B cell (primary cell): ENCODE results near the gene LRP1.

Experiments
- EZH2 ChIP-seq: IDR thresholded peaks from 2 replicates; pipeline ENCODE4 v1.6.1; 2012; ENCODE audit warnings: borderline replicate concordance, low read depth, mild to moderate bottlenecking, moderate library complexity, low read length; ENCODE audit not compliant: insufficient read depth, poor library complexity, severe bottlenecking
- TF ChIP-seq, protein P1 (sequence below): fragments of 200-600 bp; IDR thresholded peaks from one replicate; pipeline ENCODE4 v1.8.0; 2022; ENCODE audit warnings: antibody characterized with exemption, mild to moderate bottlenecking

GRCh38 chr12:57096099-57096572 lies 32.1 kb upstream of the LRP1 start:
- TF ChIP-seq, protein P1, sequence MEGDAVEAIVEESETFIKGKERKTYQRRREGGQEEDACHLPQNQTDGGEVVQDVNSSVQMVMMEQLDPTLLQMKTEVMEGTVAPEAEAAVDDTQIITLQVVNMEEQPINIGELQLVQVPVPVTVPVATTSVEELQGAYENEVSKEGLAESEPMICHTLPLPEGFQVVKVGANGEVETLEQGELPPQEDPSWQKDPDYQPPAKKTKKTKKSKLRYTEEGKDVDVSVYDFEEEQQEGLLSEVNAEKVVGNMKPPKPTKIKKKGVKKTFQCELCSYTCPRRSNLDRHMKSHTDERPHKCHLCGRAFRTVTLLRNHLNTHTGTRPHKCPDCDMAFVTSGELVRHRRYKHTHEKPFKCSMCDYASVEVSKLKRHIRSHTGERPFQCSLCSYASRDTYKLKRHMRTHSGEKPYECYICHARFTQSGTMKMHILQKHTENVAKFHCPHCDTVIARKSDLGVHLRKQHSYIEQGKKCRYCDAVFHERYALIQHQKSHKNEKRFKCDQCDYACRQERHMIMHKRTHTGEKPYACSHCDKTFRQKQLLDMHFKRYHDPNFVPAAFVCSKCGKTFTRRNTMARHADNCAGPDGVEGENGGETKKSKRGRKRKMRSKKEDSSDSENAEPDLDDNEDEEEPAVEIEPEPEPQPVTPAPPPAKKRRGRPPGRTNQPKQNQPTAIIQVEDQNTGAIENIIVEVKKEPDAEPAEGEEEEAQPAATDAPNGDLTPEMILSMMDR, result no peak
- no peak for TF ChIP-seq EZH2
